Gastroesophageal sphincter (tissue), 3 donors: ENCODE data around the gene IL6.

Experiments
- CTCF ChIP-seq, 4 experiments: fragments of 200-600 bp in 2 of 4; fragments of 450-650 bp in 2 of 4; sonication (generic) in 1 of 4; IDR thresholded peaks; one replicate each; pipeline ENCODE4 v1.5.1; 2017 to 2019; ENCODE audit warnings: antibody characterized with exemption in 4 of 4, mild to moderate bottlenecking in 2 of 4, moderate library complexity in 2 of 4
- POLR2A ChIP-seq, 2 donors: fragments of 450-650 bp; IDR thresholded peaks; one replicate each; pipeline ENCODE4 v1.6.1; 2017; ENCODE audit warnings: antibody characterized with exemption in 2 of 2, mild to moderate bottlenecking in 2 of 2, moderate library complexity in 1 of 2
- POLR2AphosphoS5 ChIP-seq: sonication (generic); formaldehyde crosslinking; IDR thresholded peaks from one replicate; pipeline ENCODE4 v1.6.1; 2017; ENCODE audit warnings: antibody characterized with exemption

- no peak for TF ChIP-seq CTCF (IDR thresholded peaks at IDR 0.05)
- no peak for TF ChIP-seq POLR2AphosphoS5
- TF ChIP-seq POLR2A (IDR thresholded peaks at IDR 0.05) = no peak
Observed at GRCh38 chr7:22695476-22696132, 31.4 kb upstream of the IL6 start.
